Trophoblast cell (in vitro differentiated cells and primary cell): ENCODE measurements around the gene CABS1.

Experiments used
- DNase-seq, 2 donors: peaks; one replicate each; pipeline ENCODE4 v3.0.0-alpha.2; 2016
- H2AFZ ChIP-seq: 2 replicates; pipeline ENCODE4 v1.6.1; 2013; ENCODE audit warnings: low read length, moderate library complexity, mild to moderate bottlenecking; ENCODE audit not compliant: insufficient read depth, poor library complexity
- H2AK5ac ChIP-seq: 2 replicates; pipeline ENCODE4 v1.6.1; 2013; ENCODE audit warnings: mild to moderate bottlenecking, low read length
- H2BK120ac ChIP-seq: 2 replicates; pipeline ENCODE4 v1.6.1; 2013; ENCODE audit warnings: low read length, mild to moderate bottlenecking, moderate library complexity; ENCODE audit not compliant: insufficient read depth, poor library complexity
- H2BK12ac ChIP-seq: 2 replicates; pipeline ENCODE4 v1.6.1; 2013; ENCODE audit warnings: mild to moderate bottlenecking, low read length, moderate library complexity
- H2BK5ac ChIP-seq: 2 replicates; pipeline ENCODE4 v1.6.1; 2013; ENCODE audit warnings: low read length, low read depth, moderate library complexity, mild to moderate bottlenecking; ENCODE audit not compliant: poor library complexity
- H3K14ac ChIP-seq: 2 replicates; pipeline ENCODE4 v1.6.1; 2013; ENCODE audit warnings: mild to moderate bottlenecking, low read length
- H3K18ac ChIP-seq: 2 replicates; pipeline ENCODE4 v1.6.1; 2013; ENCODE audit warnings: mild to moderate bottlenecking, low read length
- H3K23ac ChIP-seq: 2 replicates; pipeline ENCODE4 v1.6.1; 2013; ENCODE audit warnings: low read length
- H3K27ac ChIP-seq: 2 replicates; pipeline ENCODE4 v1.5.1; 2013; ENCODE audit warnings: low read depth, mild to moderate bottlenecking, inconsistent platforms, low read length, moderate library complexity
- H3K27me3 ChIP-seq: 2 replicates; pipeline ENCODE4 v1.6.1; 2013; ENCODE audit warnings: inconsistent platforms, mild to moderate bottlenecking, low read length, moderate library complexity; ENCODE audit not compliant: insufficient read depth
- H3K36me3 ChIP-seq, 2 experiments: 1 replicate in 1 of 2; 2 replicates in 1 of 2; pipeline ENCODE4 v1.6.1; 2013; ENCODE audit warnings: low read length in 2 of 2, mild to moderate bottlenecking in 2 of 2, moderate library complexity in 1 of 2; ENCODE audit not compliant: insufficient read depth in 2 of 2, control insufficient read depth in 1 of 2
- H3K4ac ChIP-seq: 2 replicates; pipeline ENCODE4 v1.6.1; 2013; ENCODE audit warnings: low read depth, mild to moderate bottlenecking, low read length, moderate library complexity
- H3K4me1 ChIP-seq, 2 experiments: 1 replicate in 1 of 2; 2 replicates in 1 of 2; pipeline ENCODE4 v1.6.1; 2013; ENCODE audit warnings: low read length in 2 of 2, mild to moderate bottlenecking in 2 of 2, moderate library complexity in 1 of 2; ENCODE audit not compliant: insufficient read depth in 2 of 2, control insufficient read depth in 1 of 2
- H3K4me2 ChIP-seq: 2 replicates; pipeline ENCODE4 v1.6.1; 2013; ENCODE audit warnings: inconsistent platforms, mild to moderate bottlenecking, low read length, moderate library complexity
- H3K4me3 ChIP-seq: 2 replicates; pipeline ENCODE4 v1.5.1; 2013; ENCODE audit warnings: mild to moderate bottlenecking, low read depth, low read length, inconsistent platforms
- H3K79me1 ChIP-seq: one replicate; pipeline ENCODE4 v1.6.1; 2013; ENCODE audit warnings: low read length
- H3K79me2 ChIP-seq: 2 replicates; pipeline ENCODE4 v1.6.1; 2013; ENCODE audit warnings: low read length, mild to moderate bottlenecking; ENCODE audit not compliant: control insufficient read depth, insufficient read depth, poor library complexity
- H3K9ac ChIP-seq: 2 replicates; pipeline ENCODE4 v1.6.1; 2013; ENCODE audit warnings: mild to moderate bottlenecking, low read length
- H3K9me3 ChIP-seq: 2 replicates; pipeline ENCODE4 v1.6.1; 2013; ENCODE audit warnings: low read depth, mild to moderate bottlenecking, control low read depth, inconsistent platforms, low read length; ENCODE audit not compliant: insufficient read depth
- H4K12ac ChIP-seq: 2 replicates; pipeline ENCODE4 v1.6.1; 2013; ENCODE audit warnings: low read depth, mild to moderate bottlenecking, low read length, moderate library complexity
- H4K8ac ChIP-seq: 2 replicates; pipeline ENCODE4 v1.6.1; 2013; ENCODE audit warnings: low read depth, mild to moderate bottlenecking, low read length, moderate library complexity
- H4K91ac ChIP-seq: one replicate; pipeline ENCODE4 v1.6.1; 2013; ENCODE audit warnings: low read depth, mild to moderate bottlenecking, low read length, moderate library complexity
- WGBS: extraction: QIAGEN DNeasy Blood & Tissue Kit; methylation state at CpG from one replicate; pipeline ENCODE4 v1.1.7; 2013; ENCODE audit warnings: missing lambda C conversion rate; ENCODE audit not compliant: insufficient read length, insufficient coverage; ENCODE audit errors: extremely low coverage; 5-methylcytosine and 5-hydroxymethylcytosine counted together

Gene CABS1

DNA sequence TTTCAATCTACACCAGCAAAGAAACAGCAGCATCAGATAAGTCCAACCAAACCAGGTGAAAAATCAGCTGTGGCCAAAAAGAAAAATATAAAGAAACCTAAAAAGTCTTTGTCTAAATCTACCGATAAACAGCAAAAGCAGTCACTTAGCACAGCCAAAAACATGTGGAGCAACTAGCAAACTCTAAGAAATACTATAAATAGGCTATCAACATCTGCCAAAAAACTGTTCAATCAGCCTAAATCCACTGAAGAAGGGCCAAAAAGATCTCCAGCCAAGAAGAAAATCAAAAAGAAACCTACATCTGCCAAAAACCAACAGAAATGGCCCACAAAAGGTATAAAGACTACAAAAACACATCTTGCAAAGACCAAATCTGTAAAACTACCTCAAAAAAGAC lies 36.7 kb upstream of the CABS1 start:
- H2BK120ac ChIP-seq = no peak overlapping the region
- no peak for DNase-seq
- no peak overlapping the region for H3K4me3 ChIP-seq
- H3K27me3 ChIP-seq = no peaks in the 10 kb centered on the region
- no peak overlapping the region for H4K12ac ChIP-seq
- H2BK5ac ChIP-seq = no peak overlapping the region
- no peak overlapping the region for H3K23ac ChIP-seq
- H2BK12ac ChIP-seq = no peak overlapping the region
- no peaks in the 10 kb centered on the region for H3K4me1 ChIP-seq
- H3K9ac ChIP-seq = no peak overlapping the region
- no peak overlapping the region for H3K4ac ChIP-seq
- no peak overlapping the region for H3K14ac ChIP-seq
- H4K8ac ChIP-seq = no peak overlapping the region
- no peaks in the 10 kb centered on the region for H3K79me1 ChIP-seq
- no peak overlapping the region for H3K4me2 ChIP-seq
- H4K91ac ChIP-seq = no peak overlapping the region
- H3K9me3 ChIP-seq = peaks cover 7% of the 10 kb centered on the region
- no peaks in the 10 kb centered on the region for H3K79me2 ChIP-seq
- no peak overlapping the region for H2AK5ac ChIP-seq
- H3K18ac ChIP-seq = no peak overlapping the region
- WGBS = no CpG with 5 or more reads among the region's 1 CpG
- H3K36me3 ChIP-seq = no peaks in the 10 kb centered on the region
- H2AFZ ChIP-seq = no peak overlapping the region
- no peak overlapping the region for H3K27ac ChIP-seq

DNA sequence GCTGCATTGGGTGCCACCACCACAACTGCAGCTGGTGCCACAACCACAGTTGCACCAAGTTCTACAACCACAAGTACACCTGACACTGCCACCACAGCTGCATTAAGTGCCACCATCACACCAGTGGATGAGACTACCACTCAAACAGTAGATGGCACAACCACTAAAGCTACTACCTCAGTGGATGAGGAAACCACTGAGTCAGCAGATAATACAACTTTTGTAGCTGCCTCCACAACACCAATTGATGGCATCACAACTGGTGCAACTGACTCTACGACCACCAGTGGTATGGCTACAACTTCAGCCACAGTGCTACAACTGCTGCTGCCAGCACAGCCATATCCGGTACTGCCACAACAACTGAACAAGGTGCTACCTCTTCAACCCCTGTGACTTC lies 35.1 kb upstream of the CABS1 start:
- Histone ChIP-seq H3K79me2 (no peaks in the 10 kb centered on the region), H3K27ac (no peak overlapping the region), H3K27me3 (no peaks in the 10 kb centered on the region), H3K9ac (no peak overlapping the region), H2AK5ac (no peak overlapping the region), H3K79me1 (no peaks in the 10 kb centered on the region), H3K14ac (no peak overlapping the region), H3K9me3 (peaks cover 7% of the 10 kb centered on the region), H3K4ac (no peak overlapping the region), H4K12ac (no peak overlapping the region), H3K4me2 (no peak overlapping the region), H2AFZ (no peak overlapping the region), H2BK5ac (no peak overlapping the region), H2BK12ac (no peak overlapping the region), H3K36me3 (no peaks in the 10 kb centered on the region), H4K8ac (no peak overlapping the region), H3K4me3 (no peak overlapping the region), H3K23ac (no peak overlapping the region), H3K18ac (no peak overlapping the region), H4K91ac (no peak overlapping the region), H3K4me1 (no peaks in the 10 kb centered on the region), H2BK120ac (no peak overlapping the region)
- no CpG with 5 or more reads among the region's 2 CpGs for whole genome bisulfite sequencing
- no peak for DNase-seq

DNA sequence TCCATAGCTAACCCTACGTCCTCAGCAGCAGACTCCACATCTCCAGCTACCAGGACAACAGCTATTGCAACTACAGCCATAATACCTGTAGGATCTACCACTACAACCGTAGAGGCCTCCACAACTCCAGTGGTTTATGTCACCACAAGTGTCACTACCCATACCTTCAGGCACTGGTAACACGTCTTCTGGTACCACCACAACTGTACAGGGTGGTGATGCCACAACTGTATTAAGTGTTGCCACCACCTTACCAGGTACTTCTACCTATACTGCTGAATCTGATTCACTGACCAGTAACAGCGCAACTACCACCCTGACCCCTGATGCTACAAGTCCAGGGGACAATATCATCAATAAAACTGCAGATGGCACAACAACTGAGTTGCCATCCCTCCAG lies 34.6 kb upstream of the CABS1 start:
- Histone ChIP-seq H3K4me3 (no peak overlapping the region), H3K4me1 (no peaks in the 10 kb centered on the region), H3K9me3 (peaks cover 7% of the 10 kb centered on the region), H3K9ac (no peak overlapping the region), H4K12ac (no peak overlapping the region), H4K91ac (no peak overlapping the region), H3K18ac (no peak overlapping the region), H3K79me1 (no peaks in the 10 kb centered on the region), H3K4ac (no peak overlapping the region), H2BK12ac (no peak overlapping the region), H4K8ac (no peak overlapping the region), H3K14ac (no peak overlapping the region), H3K79me2 (no peaks in the 10 kb centered on the region), H2BK5ac (no peak overlapping the region), H3K27me3 (no peaks in the 10 kb centered on the region), H2BK120ac (no peak overlapping the region), H3K36me3 (no peaks in the 10 kb centered on the region), H2AFZ (no peak overlapping the region), H3K23ac (no peak overlapping the region), H3K4me2 (no peak overlapping the region), H3K27ac (no peak overlapping the region), H2AK5ac (no peak overlapping the region)
- no peak for DNase-seq
- no CpG with 5 or more reads among the region's 4 CpGs for WGBS

DNA sequence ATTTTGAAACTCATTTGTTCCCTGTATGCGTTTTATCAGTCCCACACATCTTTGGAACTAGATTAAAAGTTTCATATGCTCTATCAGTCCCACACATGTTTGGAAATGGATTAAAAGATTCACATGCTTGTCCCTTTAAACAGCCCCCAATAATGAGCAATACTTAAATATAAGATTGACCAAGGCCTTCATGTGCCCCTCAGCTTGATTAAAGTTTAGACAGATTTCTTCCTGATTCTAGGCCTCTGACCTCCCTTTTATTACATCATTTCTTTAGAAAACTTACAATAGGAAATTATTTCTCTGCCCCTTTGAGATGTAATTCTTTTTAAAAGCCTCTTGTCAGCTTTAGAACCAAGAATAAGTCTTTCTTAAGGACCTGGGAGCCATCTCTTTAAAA lies 31.7 kb upstream of the CABS1 start:
- H3K79me2 ChIP-seq = no peaks in the 10 kb centered on the region
- no peak overlapping the region for H2BK120ac ChIP-seq
- no peak overlapping the region for H4K12ac ChIP-seq
- no peak overlapping the region for H3K4ac ChIP-seq
- no peak overlapping the region for H4K91ac ChIP-seq
- H3K36me3 ChIP-seq = no peaks in the 10 kb centered on the region
- H3K18ac ChIP-seq = no peak overlapping the region
- no peak overlapping the region for H3K14ac ChIP-seq
- no peaks in the 10 kb centered on the region for H3K4me1 ChIP-seq
- H2AK5ac ChIP-seq = no peak overlapping the region
- no peak overlapping the region for H4K8ac ChIP-seq
- WGBS = no CpG with 5 or more reads among the region's 1 CpG
- no peak overlapping the region for H3K27ac ChIP-seq
- no peak overlapping the region for H3K23ac ChIP-seq
- no peaks in the 10 kb centered on the region for H3K27me3 ChIP-seq
- no peak overlapping the region for H2BK12ac ChIP-seq
- H2AFZ ChIP-seq = no peak overlapping the region
- H3K4me3 ChIP-seq = no peak overlapping the region
- no peak overlapping the region for H2BK5ac ChIP-seq
- H3K9me3 ChIP-seq = peaks cover 7% of the 10 kb centered on the region
- no peak for DNase-seq
- no peak overlapping the region for H3K4me2 ChIP-seq
- no peak overlapping the region for H3K9ac ChIP-seq
- no peaks in the 10 kb centered on the region for H3K79me1 ChIP-seq
